Heart right ventricle (tissue), 16 donors: ENCODE results near the gene PTPN20. TPM values are rescaled to one million over a fixed set of nuclear protein-coding genes. Genes with fewer than 3 reads are reported as not detected.

ENCODE experiments used
- ATAC-seq, 8 donors: fragments of 200-7000 bp; cut with Tn5 transposase; one replicate each; pipeline ENCODE4 v1.9.1; 2020; ENCODE audit warnings: mild to moderate bottlenecking in 8 of 8, moderate library complexity in 8 of 8, moderate number of reproducible peaks in 1 of 8
- DNase-seq, 2 donors: peaks; one replicate each; pipeline ENCODE4 v3.0.0-alpha.2; 2020
- H3K27ac ChIP-seq, 10 donors: fragments of 200-600 bp; sonication (generic) in 2 of 10; one replicate each; pipeline versions ENCODE4 v1.5.0 to v1.8.0; 2020 to 2022; ENCODE audit warnings: mild to moderate bottlenecking in 3 of 10
- H3K27me3 ChIP-seq, 7 donors: fragments of 200-600 bp; one replicate each; pipeline ENCODE4 v1.8.0; 2021 to 2022; ENCODE audit warnings: mild to moderate bottlenecking in 2 of 7
- H3K36me3 ChIP-seq, 9 donors: fragments of 200-600 bp; sonication (generic) in 1 of 9; one replicate each; pipeline versions ENCODE4 v1.5.0 to v1.8.0; 2020 to 2022; ENCODE audit warnings: mild to moderate bottlenecking in 2 of 9
- H3K4me1 ChIP-seq, 9 donors: fragments of 200-600 bp; sonication (generic) in 1 of 9; one replicate each; pipeline versions ENCODE4 v1.5.0 to v1.8.0; 2020 to 2022; ENCODE audit warnings: mild to moderate bottlenecking in 4 of 9
- H3K4me3 ChIP-seq, 10 donors: fragments of 200-600 bp; sonication (generic) in 2 of 10; one replicate each; pipeline versions ENCODE4 v1.5.0 to v1.8.0; 2020 to 2022; ENCODE audit warnings: mild to moderate bottlenecking in 7 of 10, moderate library complexity in 2 of 10
- H3K9me3 ChIP-seq, 11 donors: fragments of 200-600 bp in 10 of 11; sonication (generic) in 2 of 11; one replicate each; pipeline versions ENCODE4 v1.5.0 to v1.8.0; 2013 to 2022; ENCODE audit warnings: mild to moderate bottlenecking in 2 of 11, control low read depth in 1 of 11, moderate library complexity in 1 of 11
- CTCF ChIP-seq, 9 donors: fragments of 200-600 bp; sonication (generic) in 2 of 9; IDR thresholded peaks; one replicate each; pipeline versions ENCODE4 v1.5.0 to v1.8.0; 2021 to 2022; ENCODE audit warnings: antibody characterized with exemption in 9 of 9, mild to moderate bottlenecking in 5 of 9, moderate library complexity in 1 of 9
- WGBS, 2 donors: extraction: QIAGEN DNeasy Blood & Tissue Kit; methylation state at CpG; one replicate each; pipeline ENCODE4 v1.1.7; 2013; ENCODE audit warnings: inconsistent platforms in 1 of 2; 5-methylcytosine and 5-hydroxymethylcytosine counted together
- intact Hi-C, 10 donors: fragments of 100-400 bp; cut with DNase I; formaldehyde crosslinking; loops; one replicate each; pipeline versions ENCODE4 v1.11.1 to v1.14.2; 2022
- polyA plus RNA-seq, 2 donors: library from polyadenylated mRNA; stranded (reverse); fragments of 200-250 nt; gene quantifications; one replicate each; pipeline ENCODE4 v1.2.3, GENCODE V29; 2013
- total RNA-seq, 10 donors: library from RNA; stranded (reverse); fragmentation: NEBNext Ultra II Directional in 3 of 10; extraction: Animal tissue kit (Norgen Biotek cat#: 25700) in 3 of 10; gene quantifications; one replicate each; pipeline versions ENCODE4 v1.2.1 to v1.2.4, GENCODE V29; 2021 to 2023
- donor health status: Arrhythmogenic right ventricular cardiomyopathy.
- donor health status: ischemic (EF 13 %, LVEDD 7.1; RV severe dilation, severe dysfunction).
- donor health status: healthy with polysubstance abuse.
- donor health status: DM: no; HTN: yes; CAD: no.
- donor health status: DM: no; HTN: no; CAD: no.
- donor health status: ischemic (EF 25% LVEDD 6.9; RV normal size, moderate dysfunction).
- donor health status: ischemic (EF 25% LVEDD 5.7; RV mildly dilated, moderate dysfunction).
- donor health status: healthy.
- donor health status: DM: yes; HTN: yes; CAD: no.
- donor health status: Ischemic cardiomyopathy.
- donor health status: ischemic (EF 35%, LVEDD 5.7; RV mildly dilated, moderate dysfunction).
- donor health status: nonischemic (EF 11% LVEDD 7.7; RV severe dilation, severe dysfunction).
- donor health status: DM: yes; HTN: yes; CAD: no.
- donor health status: PGD.
- donor health status: ischemic (EF 29% LVEDD 5.4; RV normal size, mild dysfunction).
- donor health status: nonischemic (EF 23%, LVEDD 6.1; RV moderate dilation, normal function).

The PTPN20 gene
- total and polyA plus RNA-seq, 12 donors, result 3.2 to 28.1 (median 16.2) TPM

- 83 to 88% methylated on average over 10 of the region's 10 CpGs for WGBS, 2 donors
- ATAC-seq (peak in 5 of 8 donors; percentile 13 to 47 (median 29)), DNase-seq (no peak)
- peaks cover 0 to 3% (median 0%) of the 10 kb centered on the region in 7 donors for H3K27me3 ChIP-seq
- peaks cover 0 to 3% (median 0%) of the 10 kb centered on the region in 9 donors for H3K4me1 ChIP-seq
- H3K9me3 ChIP-seq, result no peaks in the 10 kb centered on the region
- H3K27ac ChIP-seq, result peak overlapping the region in 3 of 10 donors; percentile 40 to 53 (median 41)
- no peak for TF ChIP-seq CTCF (IDR thresholded peaks at IDR 0.05)
- H3K36me3 ChIP-seq, result no peaks in the 10 kb centered on the region
- no peak overlapping the region for H3K4me3 ChIP-seq
- intact Hi-C loops, result no loop called here
These were observed 119.0 kb downstream of the PTPN20 start for GRCh38 chr10:47030191-47030703.

GRCh38 chr10:47031211-47031900 is 120.1 kb downstream of the PTPN20 start:
- WGBS, 2 donors, result 73 to 74% methylated on average over 7 of the region's 7 CpGs
- Histone ChIP-seq H3K9me3 (no peaks in the 10 kb centered on the region), H3K27me3 (peaks cover 0 to 3% (median 0%) of the 10 kb centered on the region in 7 donors), H3K27ac (peak overlapping the region in 3 of 10 donors; percentile 21 to 53 (median 22)), H3K36me3 (no peaks in the 10 kb centered on the region), H3K4me3 (no peak overlapping the region), H3K4me1 (no peaks in the 10 kb centered on the region)
- ATAC-seq (peak in 6 of 8 donors; percentile 17 to 57 (median 36)), DNase-seq (no peak)
- intact Hi-C loops, result no loop called here
- peak in 1 of 9 donors; percentile 8 for TF ChIP-seq CTCF (IDR thresholded peaks at IDR 0.05)

GRCh38 chr10:47031901-47032465 is 120.8 kb downstream of the PTPN20 start:
- Histone ChIP-seq H3K9me3 (no peaks in the 10 kb centered on the region), H3K36me3 (no peaks in the 10 kb centered on the region), H3K27ac (peak overlapping the region in 1 of 10 donors; percentile 34), H3K4me1 (no peaks in the 10 kb centered on the region), H3K4me3 (no peak overlapping the region), H3K27me3 (peaks cover 0 to 3% (median 0%) of the 10 kb centered on the region in 7 donors)
- no peak for DNase-seq
- TF ChIP-seq CTCF (IDR thresholded peaks at IDR 0.05), result no peak
- peak in 5 of 8 donors; percentile 31 to 65 (median 47) for ATAC-seq
- intact Hi-C loops, result no loop called here
- 89 to 93% methylated on average over 7 of the region's 7 CpGs for WGBS, 2 donors

GRCh38 chr10:47033081-47033480 is 121.9 kb downstream of the PTPN20 start:
- 87 to 90% methylated on average over 5 of the region's 5 CpGs for WGBS, 2 donors
- intact Hi-C loops, result no loop called here
- Histone ChIP-seq H3K36me3 (no peaks in the 10 kb centered on the region), H3K27me3 (peaks cover 0 to 3% (median 0%) of the 10 kb centered on the region in 7 donors), H3K9me3 (no peaks in the 10 kb centered on the region), H3K27ac (no peak overlapping the region), H3K4me3 (no peak overlapping the region), H3K4me1 (no peaks in the 10 kb centered on the region)
- ATAC-seq (no peak), DNase-seq (no peak)
- no peak for TF ChIP-seq CTCF (IDR thresholded peaks at IDR 0.05)
